ENCODE measurements around the gene HGD.

- TF ChIP-seq CTCF (conservative IDR thresholded peaks at IDR 0.05 in 1 of 2, IDR thresholded peaks at IDR 0.05 in 1 of 2; ENCODE audit: low read depth in 1 of 2, low read length in 2 of 2) (no peak), EZH2 (IDR thresholded peaks at IDR 0.05; ENCODE audit: low read length, missing control alignments) (no peak)
Observed at GRCh38 chr3:120680193-120680894, 1.7 kb downstream of the HGD start.

Data from fibroblast of lung (primary cell).